CD4-positive, alpha-beta T cell (primary cell): Measurements from ENCODE around the gene SH3RF1. TPM values are rescaled to one million over a fixed set of nuclear protein-coding genes. Genes with fewer than 3 reads are reported as not detected.

Experiments used
- ATAC-seq: fragments of 200-7000 bp; cut with Tn5 transposase; one replicate; pipeline ENCODE4 v1.10.0; 2022; ENCODE audit warnings: mild to moderate bottlenecking; ENCODE audit not compliant: poor library complexity
- CTCF ChIA-PET: fragments of 350-600 bp; sonication (Branson Sonifier 250); formaldehyde crosslinking; loops from one replicate; lab custom pipeline; 2021; ENCODE audit warnings: antibody characterized with exemption, inconsistent platforms; lab: Charles Lee
- POLR2A ChIA-PET: fragments of 350-600 bp; sonication (Branson Sonifier 250); formaldehyde crosslinking; loops from one replicate; lab custom pipeline; 2021; ENCODE audit warnings: antibody characterized with exemption, inconsistent platforms; lab: Charles Lee
- DNase-seq, 14 experiments: peaks; one replicate each; pipeline ENCODE4 v3.0.0-alpha.2; 2013 to 2020; ENCODE audit warnings: mixed read lengths in 2 of 14
- H3K27ac ChIP-seq, 2 donors: one replicate each; pipeline versions ENCODE4 v1.5.1 to v1.7.0; 2013; ENCODE audit warnings: low read length in 2 of 2, low read depth in 1 of 2, mild to moderate bottlenecking in 1 of 2
- H3K27me3 ChIP-seq, 2 experiments: 1 replicate in 1 of 2; 2 replicates in 1 of 2; pipeline versions ENCODE4 v1.6.1 to v1.7.0; 2013; ENCODE audit warnings: low read length in 2 of 2, control low read depth in 1 of 2, mild to moderate bottlenecking in 1 of 2, moderate library complexity in 1 of 2; ENCODE audit not compliant: insufficient read depth in 2 of 2, control insufficient read depth in 1 of 2
- H3K36me3 ChIP-seq: one replicate; pipeline ENCODE4 v1.6.1; 2013; ENCODE audit warnings: low read length, control low read depth; ENCODE audit not compliant: insufficient read depth
- H3K4me1 ChIP-seq: one replicate; pipeline ENCODE4 v1.6.1; 2013; ENCODE audit warnings: low read length, control low read depth; ENCODE audit not compliant: insufficient read depth
- H3K4me3 ChIP-seq: one replicate; pipeline ENCODE4 v1.5.1; 2013; ENCODE audit warnings: mild to moderate bottlenecking, low read length, moderate library complexity
- H3K9me3 ChIP-seq, 2 experiments: 1 replicate in 1 of 2; 2 replicates in 1 of 2; pipeline versions ENCODE4 v1.6.1 to v1.7.0; 2013; ENCODE audit warnings: low read length in 2 of 2, mild to moderate bottlenecking in 2 of 2, control low read depth in 1 of 2, moderate library complexity in 1 of 2; ENCODE audit not compliant: control insufficient read depth in 1 of 2, insufficient read depth in 1 of 2
- H3K27ac Mint-ChIP-seq: one replicate; pipeline ENCODE4 v1.8.0; 2020; ENCODE audit warnings: mixed read lengths
- H3K27me3 Mint-ChIP-seq: one replicate; pipeline ENCODE4 v1.8.0; 2021; ENCODE audit warnings: mixed read lengths
- H3K36me3 Mint-ChIP-seq: one replicate; pipeline ENCODE4 v1.8.0; 2021; ENCODE audit warnings: low read depth, mixed read lengths
- H3K4me1 Mint-ChIP-seq: one replicate; pipeline ENCODE4 v1.8.0; 2021; ENCODE audit warnings: low read depth, mixed read lengths
- H3K4me3 Mint-ChIP-seq: one replicate; pipeline ENCODE4 v1.8.0; 2020; ENCODE audit warnings: mild to moderate bottlenecking, mixed read lengths
- H3K9me3 Mint-ChIP-seq: one replicate; pipeline ENCODE4 v1.8.0; 2020; ENCODE audit warnings: mixed read lengths
- intact Hi-C, 2 experiments: fragments of 100-400 bp; cut with DNase I in 1 of 2; cut with micrococcal nuclease in 1 of 2; formaldehyde crosslinking; loops; one replicate each; pipeline versions ENCODE4 v1.15.1 to v1.9.0; 2023 to 2025; cut with DNase I, micrococcal nuclease
- total RNA-seq, 174 experiments: library from RNA in 2 of 174; stranded (reverse) in 2 of 174; gene quantifications; one replicate each; pipeline ENCODE4 v1.2.3 and lab custom pipeline; 2021 to 2026
- TF ChIP-seq, protein P1 (sequence below): fragments of 200-600 bp; IDR thresholded peaks from one replicate; pipeline ENCODE4 v1.8.0; 2022; ENCODE audit warnings: antibody characterized with exemption, mild to moderate bottlenecking

The SH3RF1 gene
- total RNA-seq, 2 experiments from 2014 or later = 0.25 TPM; not detected in 1

DNA sequence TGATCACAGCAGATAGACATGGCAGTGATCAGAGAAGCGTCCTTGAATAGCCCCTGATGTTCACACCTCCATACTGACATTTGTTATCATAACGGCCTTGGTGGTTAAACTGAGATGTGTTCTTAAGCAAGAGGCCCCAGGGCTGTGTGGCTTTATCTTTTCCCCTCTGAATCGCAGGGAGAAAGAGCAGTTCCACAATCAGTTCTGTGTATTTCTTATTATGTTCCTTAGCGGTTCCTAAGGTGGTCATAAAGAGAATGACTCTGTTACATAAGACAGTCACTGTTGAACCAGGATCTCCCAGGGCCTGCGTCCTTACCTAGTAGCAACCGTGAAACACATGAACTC is 207.9 kb downstream of the SH3RF1 start:
- Mint-ChIP-seq H3K9me3 (no peaks in the 10 kb centered on the region), H3K4me1 (no peaks in the 10 kb centered on the region), H3K27ac (no peak overlapping the region), H3K4me3 (no peak overlapping the region), H3K36me3 (no peaks in the 10 kb centered on the region), H3K27me3 (peaks cover 4% of the 10 kb centered on the region)
- H3K27ac ChIP-seq = no peak overlapping the region
- no peak overlapping the region for H3K4me3 ChIP-seq
- ChIA-PET POLR2A (no interaction called here), CTCF (no interaction called here)
- no peaks in the 10 kb centered on the region for H3K9me3 ChIP-seq
- ATAC-seq (no peak), DNase-seq (no peak)
- TF ChIP-seq, protein P1, sequence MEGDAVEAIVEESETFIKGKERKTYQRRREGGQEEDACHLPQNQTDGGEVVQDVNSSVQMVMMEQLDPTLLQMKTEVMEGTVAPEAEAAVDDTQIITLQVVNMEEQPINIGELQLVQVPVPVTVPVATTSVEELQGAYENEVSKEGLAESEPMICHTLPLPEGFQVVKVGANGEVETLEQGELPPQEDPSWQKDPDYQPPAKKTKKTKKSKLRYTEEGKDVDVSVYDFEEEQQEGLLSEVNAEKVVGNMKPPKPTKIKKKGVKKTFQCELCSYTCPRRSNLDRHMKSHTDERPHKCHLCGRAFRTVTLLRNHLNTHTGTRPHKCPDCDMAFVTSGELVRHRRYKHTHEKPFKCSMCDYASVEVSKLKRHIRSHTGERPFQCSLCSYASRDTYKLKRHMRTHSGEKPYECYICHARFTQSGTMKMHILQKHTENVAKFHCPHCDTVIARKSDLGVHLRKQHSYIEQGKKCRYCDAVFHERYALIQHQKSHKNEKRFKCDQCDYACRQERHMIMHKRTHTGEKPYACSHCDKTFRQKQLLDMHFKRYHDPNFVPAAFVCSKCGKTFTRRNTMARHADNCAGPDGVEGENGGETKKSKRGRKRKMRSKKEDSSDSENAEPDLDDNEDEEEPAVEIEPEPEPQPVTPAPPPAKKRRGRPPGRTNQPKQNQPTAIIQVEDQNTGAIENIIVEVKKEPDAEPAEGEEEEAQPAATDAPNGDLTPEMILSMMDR = no peak
- no peaks in the 10 kb centered on the region for H3K27me3 ChIP-seq
- intact Hi-C loops = no loop called here
- no peaks in the 10 kb centered on the region for H3K36me3 ChIP-seq
- H3K4me1 ChIP-seq = no peaks in the 10 kb centered on the region

DNA sequence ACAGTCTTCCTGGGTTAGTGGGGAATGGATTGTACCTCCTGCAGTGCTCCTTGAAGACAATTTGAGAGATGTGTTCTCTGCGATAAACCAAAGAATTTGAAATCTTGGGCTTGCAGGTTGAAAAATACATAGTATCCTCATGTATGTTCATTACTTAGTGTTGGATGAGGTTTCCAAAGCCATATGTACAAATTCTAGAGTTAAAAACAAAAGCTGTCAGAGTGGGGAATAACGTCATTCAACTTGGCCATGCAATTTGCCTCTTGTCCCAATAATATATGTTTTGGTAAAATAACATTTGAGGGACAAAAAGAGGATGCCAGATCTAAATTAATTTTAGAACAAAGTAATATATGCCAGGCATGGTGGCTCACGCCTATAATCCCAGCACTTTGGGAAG is 209.4 kb downstream of the SH3RF1 start:
- Mint-ChIP-seq H3K4me3 (no peak overlapping the region), H3K27ac (no peak overlapping the region), H3K36me3 (no peaks in the 10 kb centered on the region), H3K4me1 (no peaks in the 10 kb centered on the region), H3K27me3 (peaks cover 4% of the 10 kb centered on the region), H3K9me3 (no peaks in the 10 kb centered on the region)
- POLR2A ChIA-PET = no interaction called here
- intact Hi-C loops = no loop called here
- Histone ChIP-seq H3K27me3 (no peaks in the 10 kb centered on the region), H3K27ac (no peak overlapping the region), H3K4me3 (no peak overlapping the region), H3K36me3 (no peaks in the 10 kb centered on the region), H3K9me3 (no peaks in the 10 kb centered on the region), H3K4me1 (no peaks in the 10 kb centered on the region)
- DNase-seq (no peak), ATAC-seq (no peak)
- TF ChIP-seq, protein P1 = no peak
- CTCF ChIA-PET = no interaction called here

DNA sequence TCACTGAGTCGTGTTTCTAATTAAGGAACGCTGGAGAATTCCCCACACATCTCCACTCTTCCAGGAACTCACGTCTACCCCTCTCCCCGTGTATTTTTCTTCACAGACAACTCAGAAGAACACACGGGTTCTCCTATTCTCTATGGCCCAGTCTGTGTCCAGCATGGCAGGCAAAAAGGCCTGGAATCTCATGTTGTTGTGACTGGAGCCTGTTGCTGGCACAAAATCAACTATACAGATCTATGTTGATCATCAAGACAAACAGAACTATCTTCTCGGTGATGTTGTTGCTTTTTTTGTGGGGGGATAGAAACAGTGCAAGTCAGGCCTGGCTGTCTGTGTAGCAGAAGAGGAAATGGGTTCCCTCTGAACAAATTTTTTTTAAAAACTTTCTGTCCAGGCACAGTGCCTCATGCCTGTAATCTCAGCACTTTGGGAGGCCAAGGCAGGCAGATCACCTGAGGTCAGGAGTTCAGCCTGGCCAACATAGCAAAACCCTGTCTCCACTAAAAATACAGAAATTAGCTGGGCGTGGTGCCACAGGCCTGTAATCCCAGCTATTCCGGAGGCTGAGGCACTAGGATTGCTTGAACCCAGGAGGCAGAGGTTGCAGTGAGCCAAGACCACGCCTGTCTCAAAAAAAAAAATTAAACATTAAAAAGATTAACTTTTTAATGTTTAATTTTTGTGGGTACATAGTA is 210.2 kb downstream of the SH3RF1 start:
- DNase-seq (no peak), ATAC-seq (no peak)
- Histone ChIP-seq H3K36me3 (no peaks in the 10 kb centered on the region), H3K9me3 (no peaks in the 10 kb centered on the region), H3K27ac (no peak overlapping the region), H3K4me3 (no peak overlapping the region), H3K4me1 (no peaks in the 10 kb centered on the region), H3K27me3 (no peaks in the 10 kb centered on the region)
- intact Hi-C loops = no loop called here
- TF ChIP-seq, protein P1 = no peak
- CTCF ChIA-PET = no interaction called here
- H3K27ac Mint-ChIP-seq = no peak overlapping the region
- H3K36me3 Mint-ChIP-seq = no peaks in the 10 kb centered on the region
- H3K4me1 Mint-ChIP-seq = no peaks in the 10 kb centered on the region
- peaks cover 4% of the 10 kb centered on the region for H3K27me3 Mint-ChIP-seq
- H3K4me3 Mint-ChIP-seq = no peak overlapping the region
- no peaks in the 10 kb centered on the region for H3K9me3 Mint-ChIP-seq
- POLR2A ChIA-PET = interaction anchor here (0.6 kb wide), 1 partner anchor 58 kb away, joined by 3 read pairs; no protein-coding TSS in a partner anchor
